Panc1 (cell line): ENCODE results near the gene KRTAP5-10.

ENCODE experiments used
- POLR2AphosphoS5 ChIP-seq: IDR thresholded peaks from 2 replicates; pipeline ENCODE4 v1.6.1; 2012; ENCODE audit warnings: mild to moderate bottlenecking, low read depth, low read length, moderate library complexity
- TF ChIP-seq, protein P1 (sequence below): fragments of 450-650 bp; IDR thresholded peaks from 2 replicates; pipeline ENCODE4 v1.5.1; 2017; ENCODE audit warnings: mild to moderate bottlenecking
- TF ChIP-seq, protein P2 (sequence below), 2 experiments: IDR thresholded peaks; 2 replicates each; pipeline ENCODE4 v1.6.1; 2011 to 2012; ENCODE audit warnings: low read depth in 2 of 2, control low read depth in 1 of 2, low read length in 1 of 2, mild to moderate bottlenecking in 1 of 2, moderate library complexity in 1 of 2; ENCODE audit not compliant: insufficient read depth in 1 of 2

DNA sequence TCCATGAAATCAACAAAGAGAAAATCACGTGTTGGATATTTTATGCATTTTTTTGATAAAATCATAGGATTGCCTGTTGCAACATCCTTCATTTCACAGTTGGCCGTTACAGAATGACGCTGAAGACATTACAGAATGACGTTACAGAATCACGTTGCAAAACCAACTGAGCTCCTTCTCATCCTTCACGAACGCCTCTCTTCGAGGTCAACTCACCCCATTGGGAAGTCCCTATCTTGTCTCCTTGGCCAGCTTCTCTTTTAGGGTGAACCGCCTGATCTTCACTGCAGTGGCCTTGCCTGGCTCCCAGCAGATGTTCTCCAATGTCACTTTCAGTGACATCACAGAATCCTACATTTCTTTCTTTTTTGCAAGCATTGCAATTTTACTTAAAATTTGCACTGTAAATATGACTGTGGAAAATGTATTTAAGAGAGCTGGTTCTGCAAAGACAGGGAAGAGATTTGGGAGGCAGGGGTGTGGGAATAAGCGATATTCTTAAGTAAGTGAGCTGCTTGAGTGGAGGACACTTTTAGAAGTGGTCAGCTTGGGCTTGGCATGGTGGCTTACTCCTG is 33.2 kb upstream of the KRTAP5-10 start:
- TF ChIP-seq, protein P1, sequence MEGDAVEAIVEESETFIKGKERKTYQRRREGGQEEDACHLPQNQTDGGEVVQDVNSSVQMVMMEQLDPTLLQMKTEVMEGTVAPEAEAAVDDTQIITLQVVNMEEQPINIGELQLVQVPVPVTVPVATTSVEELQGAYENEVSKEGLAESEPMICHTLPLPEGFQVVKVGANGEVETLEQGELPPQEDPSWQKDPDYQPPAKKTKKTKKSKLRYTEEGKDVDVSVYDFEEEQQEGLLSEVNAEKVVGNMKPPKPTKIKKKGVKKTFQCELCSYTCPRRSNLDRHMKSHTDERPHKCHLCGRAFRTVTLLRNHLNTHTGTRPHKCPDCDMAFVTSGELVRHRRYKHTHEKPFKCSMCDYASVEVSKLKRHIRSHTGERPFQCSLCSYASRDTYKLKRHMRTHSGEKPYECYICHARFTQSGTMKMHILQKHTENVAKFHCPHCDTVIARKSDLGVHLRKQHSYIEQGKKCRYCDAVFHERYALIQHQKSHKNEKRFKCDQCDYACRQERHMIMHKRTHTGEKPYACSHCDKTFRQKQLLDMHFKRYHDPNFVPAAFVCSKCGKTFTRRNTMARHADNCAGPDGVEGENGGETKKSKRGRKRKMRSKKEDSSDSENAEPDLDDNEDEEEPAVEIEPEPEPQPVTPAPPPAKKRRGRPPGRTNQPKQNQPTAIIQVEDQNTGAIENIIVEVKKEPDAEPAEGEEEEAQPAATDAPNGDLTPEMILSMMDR: no peak
- no peak for TF ChIP-seq POLR2AphosphoS5
- TF ChIP-seq, protein P2, sequence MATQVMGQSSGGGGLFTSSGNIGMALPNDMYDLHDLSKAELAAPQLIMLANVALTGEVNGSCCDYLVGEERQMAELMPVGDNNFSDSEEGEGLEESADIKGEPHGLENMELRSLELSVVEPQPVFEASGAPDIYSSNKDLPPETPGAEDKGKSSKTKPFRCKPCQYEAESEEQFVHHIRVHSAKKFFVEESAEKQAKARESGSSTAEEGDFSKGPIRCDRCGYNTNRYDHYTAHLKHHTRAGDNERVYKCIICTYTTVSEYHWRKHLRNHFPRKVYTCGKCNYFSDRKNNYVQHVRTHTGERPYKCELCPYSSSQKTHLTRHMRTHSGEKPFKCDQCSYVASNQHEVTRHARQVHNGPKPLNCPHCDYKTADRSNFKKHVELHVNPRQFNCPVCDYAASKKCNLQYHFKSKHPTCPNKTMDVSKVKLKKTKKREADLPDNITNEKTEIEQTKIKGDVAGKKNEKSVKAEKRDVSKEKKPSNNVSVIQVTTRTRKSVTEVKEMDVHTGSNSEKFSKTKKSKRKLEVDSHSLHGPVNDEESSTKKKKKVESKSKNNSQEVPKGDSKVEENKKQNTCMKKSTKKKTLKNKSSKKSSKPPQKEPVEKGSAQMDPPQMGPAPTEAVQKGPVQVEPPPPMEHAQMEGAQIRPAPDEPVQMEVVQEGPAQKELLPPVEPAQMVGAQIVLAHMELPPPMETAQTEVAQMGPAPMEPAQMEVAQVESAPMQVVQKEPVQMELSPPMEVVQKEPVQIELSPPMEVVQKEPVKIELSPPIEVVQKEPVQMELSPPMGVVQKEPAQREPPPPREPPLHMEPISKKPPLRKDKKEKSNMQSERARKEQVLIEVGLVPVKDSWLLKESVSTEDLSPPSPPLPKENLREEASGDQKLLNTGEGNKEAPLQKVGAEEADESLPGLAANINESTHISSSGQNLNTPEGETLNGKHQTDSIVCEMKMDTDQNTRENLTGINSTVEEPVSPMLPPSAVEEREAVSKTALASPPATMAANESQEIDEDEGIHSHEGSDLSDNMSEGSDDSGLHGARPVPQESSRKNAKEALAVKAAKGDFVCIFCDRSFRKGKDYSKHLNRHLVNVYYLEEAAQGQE (IDR thresholded peaks at IDR 0.05; ENCODE audit: insufficient read depth in 1 of 2, low read depth in 2 of 2, low read length in 1 of 2): no peak
